C4-2B (cell line): ENCODE measurements around the gene HOOK2.

Source experiments
- CTCF ChIP-seq: fragments of 450-650 bp; conservative IDR thresholded peaks from 2 replicates; pipeline ENCODE4 v1.5.1; 2017; ENCODE audit warnings: mild to moderate bottlenecking
- ZFX ChIP-seq: fragments of 450-650 bp; IDR thresholded peaks from 2 replicates; pipeline ENCODE4 v1.6.1; 2017

DNA sequence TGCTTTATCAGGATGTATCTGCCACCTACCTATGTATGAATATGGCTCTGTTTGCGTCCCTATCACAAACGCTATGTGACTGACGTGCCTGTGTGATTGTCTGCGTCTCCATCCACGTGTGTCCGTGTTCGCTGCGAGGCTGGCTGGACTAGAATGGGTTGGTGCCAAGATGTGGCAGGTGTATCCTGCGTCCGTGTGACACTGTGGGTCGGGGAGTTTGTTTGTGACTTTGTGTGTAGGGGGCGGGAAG is 6.7 kb upstream of the HOOK2 start:
- TF ChIP-seq CTCF (no peak), ZFX (no peak)
